Measurements from ENCODE around the gene CCDC6.
A peak's percentile ranks its signal among the peaks of the same experiment; 100 is the strongest.

The CCDC6 gene

GRCh38 chr10:59847326-59847725 lies 59.0 kb downstream of the CCDC6 start:
- TF ChIP-seq CTCF (conservative IDR thresholded peaks at IDR 0.05; ENCODE audit: low read depth, low read length), result no peak
- no peak for DNase-seq (ENCODE audit: low read depth)

GRCh38 chr10:59844436-59844835 lies 61.9 kb downstream of the CCDC6 start:
- no peak for DNase-seq (ENCODE audit: low read depth)
- no peak overlapping the region for H3K4me3 ChIP-seq (ENCODE audit: low read depth, low read length)
- no peak for TF ChIP-seq CTCF (conservative IDR thresholded peaks at IDR 0.05; ENCODE audit: low read depth, low read length)

More at GRCh38 chr10:59847326-59847725, 59.0 kb downstream of the CCDC6 start:
- H3K4me3 ChIP-seq (ENCODE audit: low read depth, low read length), result no peak overlapping the region

- no peak for DNase-seq (ENCODE audit: low read depth)
- no peak overlapping the region for H3K4me3 ChIP-seq (ENCODE audit: low read depth, low read length)
- no peak for TF ChIP-seq CTCF (conservative IDR thresholded peaks at IDR 0.05; ENCODE audit: low read depth, low read length)
Measured at GRCh38 chr10:59843748-59844147, 62.6 kb downstream of the CCDC6 start.

- no peak overlapping the region for H3K4me3 ChIP-seq (ENCODE audit: low read depth, low read length)
- TF ChIP-seq CTCF (conservative IDR thresholded peaks at IDR 0.05; ENCODE audit: low read depth, low read length), result no peak
- DNase-seq (ENCODE audit: low read depth), result peak; percentile 66
Measured at GRCh38 chr10:59839576-59839975, 66.8 kb downstream of the CCDC6 start.

- TF ChIP-seq CTCF (conservative IDR thresholded peaks at IDR 0.05; ENCODE audit: low read depth, low read length), result no peak
- no peak for DNase-seq (ENCODE audit: low read depth)
Measured at GRCh38 chr10:59838085-59838789, 68.1 kb downstream of the CCDC6 start.

GRCh38 chr10:59833810-59834209 lies 72.5 kb downstream of the CCDC6 start:
- no peak overlapping the region for H3K4me3 ChIP-seq (ENCODE audit: low read depth, low read length)
- TF ChIP-seq CTCF (conservative IDR thresholded peaks at IDR 0.05; ENCODE audit: low read depth, low read length), result no peak
- DNase-seq (ENCODE audit: low read depth), result no peak

More at GRCh38 chr10:59838085-59838789, 68.1 kb downstream of the CCDC6 start:
- no peak overlapping the region for H3K4me3 ChIP-seq (ENCODE audit: low read depth, low read length)

GRCh38 chr10:59832506-59832905 lies 73.8 kb downstream of the CCDC6 start:
- no peak overlapping the region for H3K4me3 ChIP-seq (ENCODE audit: low read depth, low read length)
- no peak for TF ChIP-seq CTCF (conservative IDR thresholded peaks at IDR 0.05; ENCODE audit: low read depth, low read length)
- no peak for DNase-seq (ENCODE audit: low read depth)
